Endothelial cell of umbilical vein (primary cell): ENCODE measurements around the gene UBXN2A. TPM values are rescaled to one million over a fixed set of nuclear protein-coding genes. Genes with fewer than 3 reads are reported as not detected.

Experiments
- BruUV-seq: library from RNA; stranded (reverse); fragments of 400-500 nt; replicated peaks from 2 replicates; lab custom pipeline; 2021; lab: Mats Ljungman, UMichigan
- CTCF ChIA-PET: fragments of 300-600, 350-600 bp; sonication (Branson Sonifier 250); formaldehyde crosslinking; loops from one replicate; lab custom pipeline; 2021; ENCODE audit warnings: antibody characterized with exemption, inconsistent platforms; lab: Charles Lee
- POLR2A ChIA-PET: fragments of 300-600, 350-600 bp; sonication (Branson Sonifier 250); formaldehyde crosslinking; loops from one replicate; lab custom pipeline; 2021; ENCODE audit warnings: antibody characterized with exemption, inconsistent platforms; lab: Charles Lee
- DNase-seq: peaks from one replicate; pipeline ENCODE4 v3.0.0-alpha.2; 2011; ENCODE audit warnings: low read depth, low spot score
- FAIRE-seq: peaks from 2 replicates; lab custom pipeline; 2011; peaks lifted over from hg19 to GRCh38; lab: Jason Lieb, UNC
- H2AFZ ChIP-seq: 2 replicates; pipeline ENCODE4 v1.6.0; 2012; ENCODE audit warnings: low read depth, low read length, control low read depth, inconsistent platforms
- H3K27ac ChIP-seq: 2 replicates; pipeline ENCODE4 v1.5.1; 2011; ENCODE audit warnings: low read depth, mild to moderate bottlenecking, control low read depth, low read length, moderate library complexity; ENCODE audit not compliant: insufficient read depth
- H3K27me3 ChIP-seq, 2 experiments: 2 replicates each; pipeline versions ENCODE4 v1.6.0 to v1.6.1; 2011; ENCODE audit warnings: low read length in 2 of 2, mixed read lengths in 1 of 2; ENCODE audit not compliant: control insufficient read depth in 2 of 2, insufficient read depth in 2 of 2
- H3K36me3 ChIP-seq, 2 experiments: 2 replicates in 1 of 2; 3 replicates in 1 of 2; pipeline ENCODE4 v1.5.1; 2011; ENCODE audit warnings: low read length in 2 of 2, mild to moderate bottlenecking in 1 of 2, moderate library complexity in 1 of 2; ENCODE audit not compliant: control insufficient read depth in 2 of 2, insufficient read depth in 2 of 2; ENCODE audit errors: extremely low read depth in 1 of 2
- H3K4me1 ChIP-seq: 3 replicates; pipeline ENCODE4 v1.5.1; 2011; ENCODE audit warnings: mild to moderate bottlenecking, low read length; ENCODE audit not compliant: control insufficient read depth, insufficient read depth; ENCODE audit errors: extremely low read depth
- H3K4me2 ChIP-seq: 2 replicates; pipeline ENCODE4 v1.6.1; 2011; ENCODE audit warnings: low read length, control low read depth, mixed read lengths; ENCODE audit not compliant: insufficient read depth
- H3K4me3 ChIP-seq, 3 experiments: fragments of 200-600 bp in 1 of 3; sonication (generic), shearing (Covaris generic) in 1 of 3; replicated peaks in 1 of 3; 2 replicates each; pipeline ENCODE4 v1.5.1; 2011 to 2016; ENCODE audit warnings: control low read depth in 3 of 3, low read length in 3 of 3, mild to moderate bottlenecking in 2 of 3, inconsistent platforms in 1 of 3, low read depth in 1 of 3, moderate library complexity in 1 of 3; ENCODE audit not compliant: insufficient read depth in 1 of 3
- H3K79me2 ChIP-seq: 2 replicates; pipeline ENCODE4 v1.6.0; 2012; ENCODE audit warnings: low read length, inconsistent platforms; ENCODE audit not compliant: control insufficient read depth, insufficient read depth
- H3K9ac ChIP-seq: replicated peaks from 2 replicates; pipeline ENCODE3; 2011; ENCODE audit warnings: low read length, control low read depth; ENCODE audit not compliant: insufficient read depth; ENCODE audit errors: extremely low read depth
- H3K9me1 ChIP-seq: replicated peaks from 3 replicates; pipeline ENCODE4 v1.6.0; 2011; ENCODE audit warnings: mild to moderate bottlenecking, low read length; ENCODE audit not compliant: control insufficient read depth, insufficient read depth; ENCODE audit errors: extremely low read depth
- H3K9me3 ChIP-seq: replicated peaks from 2 replicates; pipeline ENCODE4 v1.5.1; 2012; ENCODE audit warnings: low read length, inconsistent platforms; ENCODE audit not compliant: control insufficient read depth, insufficient read depth
- H4K20me1 ChIP-seq: replicated peaks from 2 replicates; pipeline ENCODE3; 2011; ENCODE audit warnings: mild to moderate bottlenecking, low read length; ENCODE audit not compliant: control insufficient read depth, insufficient read depth; ENCODE audit errors: extremely low read depth
- CTCF ChIP-seq, 2 donors: IDR thresholded peaks; 1 replicate in 1 of 2; 2 replicates in 1 of 2; pipeline ENCODE4 v1.5.1; 2011; ENCODE audit warnings: low read length in 2 of 2, mild to moderate bottlenecking in 2 of 2, moderate library complexity in 2 of 2, control low read depth in 1 of 2, inconsistent platforms in 1 of 2, low read depth in 1 of 2; ENCODE audit not compliant: insufficient read depth in 1 of 2; ENCODE audit errors: extremely low read depth in 1 of 2
- EZH2 ChIP-seq: IDR thresholded peaks from 2 replicates; pipeline ENCODE4 v1.6.1; 2012; ENCODE audit warnings: borderline replicate concordance, low read depth, mild to moderate bottlenecking, moderate library complexity, low read length, inconsistent platforms; ENCODE audit not compliant: severe bottlenecking
- GATA2 ChIP-seq: IDR thresholded peaks from 2 replicates; pipeline ENCODE4 v1.7.0; 2011; ENCODE audit warnings: low read depth, mild to moderate bottlenecking, moderate library complexity, mixed read lengths, low read length; ENCODE audit not compliant: insufficient read length, insufficient read depth
- JUN ChIP-seq: IDR thresholded peaks from 2 replicates; pipeline ENCODE4 v1.6.1; 2011; ENCODE audit warnings: borderline replicate concordance, low read depth; ENCODE audit not compliant: insufficient read length, insufficient read depth
- MAX ChIP-seq: IDR thresholded peaks from 2 replicates; pipeline ENCODE4 v1.6.1; 2011; ENCODE audit not compliant: insufficient read depth, insufficient read length
- dilution Hi-C: fragments of 300-500 bp; cut with MboI; formaldehyde crosslinking; loops from one replicate; pipeline ENCODE4 v1.15.0; 2019; ENCODE audit warnings: low sequenced_read_pairs; ENCODE audit not compliant: extremely low pct_ligation_motif_present
- intact Hi-C: fragments of 100-400 bp; cut with micrococcal nuclease; formaldehyde crosslinking; loops from one replicate; pipeline ENCODE4 v1.10.0; 2022
- polyA plus RNA-seq, 4 experiments: library from polyadenylated mRNA; depleted of rRNA in 3 of 4; stranded (reverse) in 3 of 4; unstranded in 1 of 4; fragments of >200 nt; gene quantifications; 2 replicates each; pipeline versions ENCODE4 v1.2.1 to v1.2.3, GENCODE V29; 2011 to 2012; ENCODE audit warnings: missing spikeins in 1 of 4
- total RNA-seq: library from RNA; stranded (reverse); gene quantifications from 2 replicates; pipeline ENCODE4 v1.2.3, GENCODE V29; 2021

The UBXN2A gene
- total and polyA plus RNA-seq, 2 donors (not counting 3 experiments of a cell fraction or from before 2014, with no cell fraction given) = 3.6 to 19.0 TPM

- H3K27me3 ChIP-seq = no peaks in the 10 kb centered on the region
- no TSS peak for BruUV-seq
- no peaks in the 10 kb centered on the region for H3K36me3 ChIP-seq
- H3K9me3 ChIP-seq = no peaks in the 10 kb centered on the region
- H3K9ac ChIP-seq = peak overlapping the region; percentile 82
- no peak for FAIRE-seq
- peak overlapping the region; percentile 90 for H2AFZ ChIP-seq
- ChIA-PET CTCF (interaction anchor here (1.2 to 1.8 kb wide), 5 partner anchors 30 to 222 kb away, joined by 3 to 14 read pairs (median 6); partner anchors contain the start of genes ATAD2B and SF3B6), POLR2A (interaction anchor here (1.0 to 1.6 kb wide), 3 partner anchors 10 to 119 kb away, joined by 4 to 15 read pairs (median 7); partner anchors contain the start of gene ATAD2B)
- peak overlapping the region; percentile 36 for H3K27ac ChIP-seq
- no peaks in the 10 kb centered on the region for H3K9me1 ChIP-seq
- peaks cover 22% of the 10 kb centered on the region for H3K79me2 ChIP-seq
- dilution Hi-C loops = no loop called here
- TF ChIP-seq EZH2 (no peak), JUN (no peak), GATA2 (no peak), MAX (no peak), CTCF (IDR thresholded peaks at IDR 0.05; ENCODE audit: extremely low read depth in 1 of 2, insufficient read depth in 1 of 2, low read depth in 1 of 2, low read length in 2 of 2) (no peak)
- peak overlapping the region; percentile 80 for H3K4me2 ChIP-seq
- intact Hi-C loops = no loop called here
- no peaks in the 10 kb centered on the region for H4K20me1 ChIP-seq
- peak; percentile 10 for DNase-seq
- H3K4me1 ChIP-seq = peaks cover 23% of the 10 kb centered on the region
- H3K4me3 ChIP-seq = peak overlapping the region; percentile 89 to 95 (median 89)
Measured at GRCh38 chr2:24046599-24046929, 106.3 kb downstream of the UBXN2A start.
